Caco-2 (cell line): ENCODE results near the gene GRID1. TPM values are rescaled to one million over a fixed set of nuclear protein-coding genes. Genes with fewer than 3 reads are reported as not detected.
"Not testable (repeated sequence)": the region's sequence is repeated elsewhere in the genome, so short reads cannot be mapped to it uniquely, and the experiment has no call there.

ENCODE experiments used
- BruUV-seq: library from RNA; stranded (reverse); fragments of 400-500 nt; replicated peaks from 2 replicates; lab custom pipeline; 2021; lab: Mats Ljungman, UMichigan
- CTCF ChIA-PET: fragments of 300-600 bp; sonication (Branson Sonifier 250); formaldehyde crosslinking; loops from one replicate; lab custom pipeline; 2022; ENCODE audit warnings: antibody characterized with exemption; lab: Charles Lee
- POLR2A ChIA-PET: fragments of 300-600 bp; sonication (Branson Sonifier 250); formaldehyde crosslinking; loops from one replicate; lab custom pipeline; 2022; ENCODE audit warnings: antibody characterized with exemption; lab: Charles Lee
- DNase-seq, 2 experiments: peaks; one replicate each; pipeline versions ENCODE4 v3.0.0 to v3.0.0-alpha.2; 2020 to 2022
- H3K27me3 ChIP-seq: replicated peaks from 2 replicates; pipeline ENCODE4 v1.6.0; 2011; ENCODE audit warnings: low read length; ENCODE audit not compliant: control insufficient read depth, insufficient read depth
- H3K36me3 ChIP-seq: 2 replicates; pipeline ENCODE4 v1.5.1; 2011; ENCODE audit warnings: low read length; ENCODE audit not compliant: control insufficient read depth, insufficient read depth
- H3K4me1 ChIP-seq: fragments of 250-450 bp; sonication (Bioruptor Pico); 2 replicates; pipeline ENCODE4 v1.5.1; 2020; ENCODE audit warnings: mild to moderate bottlenecking
- H3K4me3 ChIP-seq: 2 replicates; pipeline ENCODE4 v1.5.1; 2011; ENCODE audit warnings: low read depth, mild to moderate bottlenecking, control low read depth, low read length
- H3K9me3 ChIP-seq: fragments of 250-450 bp; sonication (Bioruptor Pico); 2 replicates; pipeline ENCODE4 v1.5.1; 2020; ENCODE audit warnings: mild to moderate bottlenecking, moderate library complexity
- H3K27ac Mint-ChIP-seq: one replicate; pipeline ENCODE4 v1.8.0; 2022; ENCODE audit warnings: mixed read lengths; ENCODE audit not compliant: unreplicated experiment
- H3K27me3 Mint-ChIP-seq: one replicate; pipeline ENCODE4 v1.8.0; 2022; ENCODE audit warnings: mixed read lengths; ENCODE audit not compliant: insufficient read depth, unreplicated experiment
- H3K36me3 Mint-ChIP-seq: one replicate; pipeline ENCODE4 v1.8.0; 2022; ENCODE audit warnings: mild to moderate bottlenecking, mixed read lengths; ENCODE audit not compliant: insufficient read depth, unreplicated experiment
- H3K4me1 Mint-ChIP-seq: one replicate; pipeline ENCODE4 v1.8.0; 2022; ENCODE audit warnings: low read depth, mixed read lengths; ENCODE audit not compliant: unreplicated experiment
- H3K4me3 Mint-ChIP-seq: one replicate; pipeline ENCODE4 v1.8.0; 2022; ENCODE audit warnings: mild to moderate bottlenecking, moderate library complexity, mixed read lengths; ENCODE audit not compliant: unreplicated experiment
- H3K9me3 Mint-ChIP-seq: one replicate; pipeline ENCODE4 v1.8.0; 2022; ENCODE audit warnings: mixed read lengths; ENCODE audit not compliant: unreplicated experiment
- CTCF ChIP-seq, 2 experiments: fragments of 200-600 bp in 1 of 2; IDR thresholded peaks; 1 replicate in 1 of 2; 2 replicates in 1 of 2; pipeline versions ENCODE4 v1.5.1 to v1.8.0; 2011 to 2022; ENCODE audit warnings: antibody characterized with exemption in 1 of 2, control low read depth in 1 of 2, inconsistent platforms in 1 of 2, low read depth in 1 of 2, low read length in 1 of 2, mild to moderate bottlenecking in 1 of 2, moderate library complexity in 1 of 2; ENCODE audit not compliant: insufficient read depth in 1 of 2, severe bottlenecking in 1 of 2, unreplicated experiment in 1 of 2
- intact Hi-C: fragments of 100-400 bp; cut with micrococcal nuclease; formaldehyde crosslinking; loops from one replicate; pipeline ENCODE4 v1.10.0; 2022; ENCODE audit not compliant: unreplicated experiment
- total RNA-seq: library from RNA; stranded (reverse); gene quantifications from 2 replicates; pipeline ENCODE4 v1.2.3, GENCODE V29; 2022

The GRID1 gene
- total RNA-seq, 1 experiment from 2014 or later: 8.0 TPM

DNA sequence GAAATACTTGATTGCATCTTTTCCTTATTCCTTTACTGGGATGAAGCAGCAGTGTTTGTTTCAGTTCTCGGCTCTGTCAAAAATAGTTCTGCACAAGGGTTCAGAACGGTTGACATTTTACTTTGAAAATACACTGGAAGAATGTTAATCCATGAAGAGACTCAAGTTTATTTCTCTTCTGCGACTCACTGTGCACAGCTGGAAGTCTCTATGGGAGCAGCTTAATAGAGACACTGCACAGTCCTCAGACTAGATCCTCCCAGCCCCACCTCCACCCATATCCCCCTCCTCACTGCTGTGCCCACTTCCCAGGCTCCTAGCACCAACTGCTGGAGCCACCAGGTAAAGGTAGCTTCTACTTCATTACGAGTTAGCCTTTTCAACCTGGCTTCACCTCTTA lies 517.8 kb downstream of the GRID1 start:
- H3K9me3 ChIP-seq: no peaks in the 10 kb centered on the region
- DNase-seq: no peak
- intact Hi-C loops: no loop called here
- no peak for TF ChIP-seq CTCF (IDR thresholded peaks at IDR 0.05; ENCODE audit: insufficient read depth in 1 of 2, low read depth in 1 of 2, low read length in 1 of 2, severe bottlenecking in 1 of 2, unreplicated experiment in 1 of 2)
- POLR2A ChIA-PET: no interaction called here
- Mint-ChIP-seq H3K27ac (no peak overlapping the region), H3K9me3 (peaks cover 14% of the 10 kb centered on the region), H3K27me3 (peaks cover 3% of the 10 kb centered on the region), H3K36me3 (peaks cover 4% of the 10 kb centered on the region), H3K4me3 (no peak overlapping the region), H3K4me1 (no peaks in the 10 kb centered on the region)
- H3K4me1 ChIP-seq: no peaks in the 10 kb centered on the region
- no peaks in the 10 kb centered on the region for H3K36me3 ChIP-seq
- no TSS peak for BruUV-seq
- H3K27me3 ChIP-seq: no peaks in the 10 kb centered on the region
- CTCF ChIA-PET: no interaction called here
- no peak overlapping the region for H3K4me3 ChIP-seq

DNA sequence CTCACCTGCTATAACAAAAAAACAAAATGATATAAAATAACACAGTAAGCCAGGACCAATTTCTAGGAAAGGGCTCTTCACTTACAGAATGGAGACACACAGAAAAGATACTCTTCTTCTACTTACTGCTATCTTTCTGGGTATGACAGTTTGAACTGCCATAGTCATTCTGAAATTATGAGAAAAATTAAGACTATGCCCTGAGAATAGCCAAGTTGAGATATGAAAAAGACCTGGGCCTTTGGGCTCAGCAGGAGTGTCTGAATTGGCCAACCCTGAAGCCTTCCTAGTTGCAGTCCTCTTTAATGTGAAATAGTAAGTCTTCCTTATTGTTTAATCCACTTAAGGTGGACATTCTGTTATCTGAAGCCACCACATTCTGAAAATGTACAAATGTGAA lies 519.5 kb downstream of the GRID1 start:
- Mint-ChIP-seq H3K36me3 (no peaks in the 10 kb centered on the region), H3K9me3 (peaks cover 9% of the 10 kb centered on the region), H3K4me3 (no peak overlapping the region), H3K4me1 (no peaks in the 10 kb centered on the region), H3K27ac (no peak overlapping the region), H3K27me3 (peaks cover 3% of the 10 kb centered on the region)
- ChIA-PET CTCF (no interaction called here), POLR2A (no interaction called here)
- no peak for DNase-seq
- intact Hi-C loops: no loop called here
- Histone ChIP-seq H3K27me3 (no peaks in the 10 kb centered on the region), H3K4me1 (no peaks in the 10 kb centered on the region), H3K9me3 (no peaks in the 10 kb centered on the region), H3K36me3 (no peaks in the 10 kb centered on the region), H3K4me3 (no peak overlapping the region)
- no peak for TF ChIP-seq CTCF (IDR thresholded peaks at IDR 0.05; ENCODE audit: insufficient read depth in 1 of 2, low read depth in 1 of 2, low read length in 1 of 2, severe bottlenecking in 1 of 2, unreplicated experiment in 1 of 2)
- no TSS peak for BruUV-seq

GRCh38 chr10:85838660-85839059 lies 527.9 kb downstream of the GRID1 start:
- H3K36me3 Mint-ChIP-seq, POLR2A ChIA-PET, BruUV-seq, H3K36me3 ChIP-seq, intact Hi-C loops, H3K27me3 ChIP-seq, H3K9me3 ChIP-seq, H3K27me3 Mint-ChIP-seq, H3K4me1 ChIP-seq, CTCF ChIA-PET, H3K4me3 Mint-ChIP-seq, DNase-seq, H3K4me3 ChIP-seq, H3K4me1 Mint-ChIP-seq, H3K27ac Mint-ChIP-seq: not testable (repeated sequence)
- H3K9me3 Mint-ChIP-seq: peaks cover 30% of the 10 kb centered on the region

- H3K9me3 Mint-ChIP-seq: peaks cover 7% of the 10 kb centered on the region
- no peak for TF ChIP-seq CTCF (IDR thresholded peaks at IDR 0.05; ENCODE audit: insufficient read depth in 1 of 2, low read depth in 1 of 2, low read length in 1 of 2, severe bottlenecking in 1 of 2, unreplicated experiment in 1 of 2)
- no peaks in the 10 kb centered on the region for H3K4me1 ChIP-seq
- peaks cover 5% of the 10 kb centered on the region for H3K27me3 Mint-ChIP-seq
- no TSS peak for BruUV-seq
- H3K36me3 ChIP-seq: no peaks in the 10 kb centered on the region
- H3K36me3 Mint-ChIP-seq: no peaks in the 10 kb centered on the region
- H3K4me3 ChIP-seq: no peak overlapping the region
- H3K4me1 Mint-ChIP-seq: no peaks in the 10 kb centered on the region
- DNase-seq: no peak
- CTCF ChIA-PET: no interaction called here
- POLR2A ChIA-PET: no interaction called here
- no peaks in the 10 kb centered on the region for H3K9me3 ChIP-seq
- no peaks in the 10 kb centered on the region for H3K27me3 ChIP-seq
- no peak overlapping the region for H3K27ac Mint-ChIP-seq
- no peak overlapping the region for H3K4me3 Mint-ChIP-seq
- intact Hi-C loops: no loop called here
Measured at GRCh38 chr10:85832988-85833387, 533.6 kb downstream of the GRID1 start.
